Right renal cortex interstitium (tissue), 3 donors: ENCODE measurements around the gene PHF11. TPM values are rescaled to one million over a fixed set of nuclear protein-coding genes. Genes with fewer than 3 reads are reported as not detected.

Experiments used
- DNase-seq, 3 donors: peaks; one replicate each; pipeline ENCODE4 v3.0.0-alpha.2; 2013; ENCODE audit warnings: low read depth in 3 of 3, low spot score in 2 of 3
- polyA plus RNA-seq, 3 donors: library from polyadenylated mRNA; unstranded; fragments of 120-200 nt; gene quantifications; one replicate each; pipeline ENCODE4 v1.2.1, GENCODE V29; 2013; ENCODE audit not compliant: insufficient read length in 3 of 3

Gene PHF11
- polyA plus RNA-seq, 3 donors = 30.1 to 34.8 (median 31.9) TPM

GRCh38 chr13:49497272-49497671 is 1.5 kb downstream of the PHF11 start:
- no peak for DNase-seq

- no peak for DNase-seq
These were observed 2.5 kb downstream of the PHF11 start for GRCh38 chr13:49498206-49498605.

- no peak for DNase-seq
These were observed 4.3 kb downstream of the PHF11 start for GRCh38 chr13:49499889-49500660.

GRCh38 chr13:49502954-49503353 is 7.2 kb downstream of the PHF11 start:
- DNase-seq = no peak

- DNase-seq = no peak
These were observed 8.2 kb downstream of the PHF11 start for GRCh38 chr13:49503951-49504350.

GRCh38 chr13:49512578-49512977 is 16.8 kb downstream of the PHF11 start:
- no peak for DNase-seq

- DNase-seq = no peak
These were observed 20.7 kb downstream of the PHF11 start for GRCh38 chr13:49516467-49516866.

- no peak for DNase-seq
These were observed 21.7 kb downstream of the PHF11 start for GRCh38 chr13:49517461-49517860.

- DNase-seq = no peak
These were observed 25.5 kb downstream of the PHF11 start for GRCh38 chr13:49521224-49521623.

GRCh38 chr13:49524740-49525501 is 29.2 kb downstream of the PHF11 start:
- no peak for DNase-seq

- DNase-seq = no peak
These were observed 31.4 kb downstream of the PHF11 start for GRCh38 chr13:49527123-49527522.

- DNase-seq = no peak
These were observed 32.4 kb downstream of the PHF11 start for GRCh38 chr13:49528161-49528560.

GRCh38 chr13:49530457-49530856 is 34.7 kb downstream of the PHF11 start:
- DNase-seq = peak in 1 of 3 donors; percentile 18

- DNase-seq = peak in 1 of 3 donors; percentile 8
These were observed 36.8 kb downstream of the PHF11 start for GRCh38 chr13:49532593-49532992.

- DNase-seq = no peak
These were observed 37.3 kb downstream of the PHF11 start for GRCh38 chr13:49533011-49533410.

- DNase-seq = no peak
These were observed 38.0 kb downstream of the PHF11 start for GRCh38 chr13:49533591-49534269.

- no peak for DNase-seq
These were observed 40.6 kb downstream of the PHF11 start for GRCh38 chr13:49536144-49536873.

GRCh38 chr13:49538404-49538803 is 42.7 kb downstream of the PHF11 start:
- DNase-seq = no peak

GRCh38 chr13:49539313-49539712 is 43.6 kb downstream of the PHF11 start:
- DNase-seq = no peak

- DNase-seq = no peak
These were observed 44.0 kb downstream of the PHF11 start for GRCh38 chr13:49539746-49540145.

GRCh38 chr13:49540552-49540951 is 44.8 kb downstream of the PHF11 start:
- DNase-seq = no peak
